IMR-90 (cell line): ENCODE results near the gene RUNX3. TPM values are rescaled to one million over a fixed set of nuclear protein-coding genes. Genes with fewer than 3 reads are reported as not detected.

ENCODE experiments used
- ATAC-seq: fragments of 200-7000 bp; cut with Tn5 transposase; 2 replicates; pipeline ENCODE4 v1.9.1; 2020; ENCODE audit warnings: low read depth, mild to moderate bottlenecking, moderate library complexity
- BruUV-seq: library from RNA; stranded (reverse); fragments of 400-500 nt; replicated peaks from 2 replicates; lab custom pipeline; 2021; lab: Mats Ljungman, UMichigan
- CTCF ChIA-PET: fragments of 300-600 bp; formaldehyde crosslinking; extraction: SDS; loops from one replicate; lab custom pipeline; 2021; ENCODE audit warnings: antibody characterized with exemption; lab: Yijun Ruan, JAX
- POLR2A ChIA-PET: fragments of 300-600 bp; sonication (Branson Sonifier 250); formaldehyde crosslinking; loops from one replicate; lab custom pipeline; 2022; ENCODE audit warnings: antibody characterized with exemption; ENCODE audit not compliant: unreplicated experiment; lab: Charles Lee
- DNase-seq: peaks from one replicate; pipeline ENCODE4 v3.0.0; 2013
- H2AFZ ChIP-seq: replicated peaks from 2 replicates; pipeline ENCODE3; 2013; ENCODE audit warnings: low read length, mild to moderate bottlenecking; ENCODE audit not compliant: poor library complexity
- H2AK5ac ChIP-seq: 2 replicates; pipeline ENCODE4 v1.6.1; 2013; ENCODE audit warnings: low read depth, low read length, inconsistent platforms
- H2AK9ac ChIP-seq: replicated peaks from 2 replicates; pipeline ENCODE3; 2013; ENCODE audit warnings: mild to moderate bottlenecking, low read depth, low read length, moderate library complexity; ENCODE audit not compliant: poor library complexity
- H2BK120ac ChIP-seq: 2 replicates; pipeline ENCODE4 v1.6.1; 2013; ENCODE audit warnings: low read depth, low read length, inconsistent platforms
- H2BK15ac ChIP-seq: 3 replicates; pipeline ENCODE4 v1.6.1; 2013; ENCODE audit warnings: low read depth, low read length, inconsistent platforms
- H2BK20ac ChIP-seq: 2 replicates; pipeline ENCODE4 v1.6.1; 2013; ENCODE audit warnings: low read depth, mild to moderate bottlenecking, inconsistent platforms, low read length, moderate library complexity
- H2BK5ac ChIP-seq: 2 replicates; pipeline ENCODE4 v1.6.1; 2013; ENCODE audit warnings: mild to moderate bottlenecking, low read depth, low read length, inconsistent platforms; ENCODE audit not compliant: poor library complexity, severe bottlenecking
- H3K14ac ChIP-seq: replicated peaks from 2 replicates; pipeline ENCODE4 v1.6.1; 2013; ENCODE audit warnings: low read depth, low read length, inconsistent platforms
- H3K18ac ChIP-seq: 2 replicates; pipeline ENCODE4 v1.6.1; 2013; ENCODE audit warnings: low read depth, low read length, control low read depth
- H3K23ac ChIP-seq: 2 replicates; pipeline ENCODE4 v1.6.1; 2013; ENCODE audit warnings: low read depth, low read length, inconsistent platforms
- H3K27ac ChIP-seq: 2 replicates; pipeline ENCODE4 v1.5.1; 2013; ENCODE audit warnings: mild to moderate bottlenecking, control low read depth, low read length; ENCODE audit not compliant: insufficient read depth
- H3K27me3 ChIP-seq: 2 replicates; pipeline ENCODE4 v1.6.1; 2013; ENCODE audit warnings: low read length; ENCODE audit not compliant: control insufficient read depth, insufficient read depth
- H3K36me3 ChIP-seq: 2 replicates; pipeline ENCODE4 v1.6.1; 2013; ENCODE audit warnings: low read length, mixed read lengths; ENCODE audit not compliant: control insufficient read depth, insufficient read depth
- H3K4ac ChIP-seq: 2 replicates; pipeline ENCODE4 v1.6.1; 2013; ENCODE audit warnings: low read depth, low read length, inconsistent platforms
- H3K4me1 ChIP-seq: 2 replicates; pipeline ENCODE4 v1.6.1; 2013; ENCODE audit warnings: low read length, mixed read lengths; ENCODE audit not compliant: control insufficient read depth, insufficient read depth
- H3K4me2 ChIP-seq: 2 replicates; pipeline ENCODE4 v1.6.1; 2013; ENCODE audit warnings: low read depth, mild to moderate bottlenecking, control low read depth, low read length, moderate library complexity
- H3K4me3 ChIP-seq: 2 replicates; pipeline ENCODE4 v1.5.1; 2013; ENCODE audit warnings: low read depth, mild to moderate bottlenecking, control low read depth, low read length, moderate library complexity; ENCODE audit not compliant: insufficient read depth
- H3K56ac ChIP-seq: 2 replicates; pipeline ENCODE4 v1.6.1; 2013; ENCODE audit warnings: low read length, inconsistent platforms; ENCODE audit not compliant: insufficient read depth; ENCODE audit errors: extremely low read depth
- H3K79me1 ChIP-seq, 2 experiments: 2 replicates each; pipeline ENCODE4 v1.6.1; 2013; ENCODE audit warnings: low read length in 2 of 2, inconsistent platforms in 1 of 2, low read depth in 1 of 2
- H3K9ac ChIP-seq: 2 replicates; pipeline ENCODE4 v1.6.1; 2013; ENCODE audit warnings: low read depth, low read length, control low read depth
- H3K9me1 ChIP-seq: 2 replicates; pipeline ENCODE4 v1.6.1; 2013; ENCODE audit warnings: low read length, inconsistent platforms; ENCODE audit not compliant: insufficient read depth
- H3K9me3 ChIP-seq: 2 replicates; pipeline ENCODE4 v1.6.1; 2013; ENCODE audit warnings: low read length; ENCODE audit not compliant: control insufficient read depth, insufficient read depth
- H4K20me1 ChIP-seq: 2 replicates; pipeline ENCODE4 v1.6.1; 2013; ENCODE audit warnings: low read length, inconsistent platforms; ENCODE audit not compliant: insufficient read depth
- H4K5ac ChIP-seq: 2 replicates; pipeline ENCODE4 v1.6.1; 2013; ENCODE audit warnings: mild to moderate bottlenecking, low read depth, low read length, control low read depth
- H4K8ac ChIP-seq, 2 experiments: 2 replicates each; pipeline ENCODE4 v1.6.1; 2013; ENCODE audit warnings: low read depth in 2 of 2, low read length in 2 of 2, control low read depth in 1 of 2, inconsistent platforms in 1 of 2
- H4K91ac ChIP-seq: 2 replicates; pipeline ENCODE4 v1.6.1; 2013; ENCODE audit warnings: low read depth, low read length, inconsistent platforms; ENCODE audit not compliant: insufficient read depth
- CEBPB ChIP-seq: IDR thresholded peaks from 2 replicates; pipeline ENCODE4 v1.6.1; 2012; ENCODE audit warnings: low read depth, low read length, improper control_type of control experiment
- CHD1 ChIP-seq: IDR thresholded peaks from 2 replicates; pipeline ENCODE4 v1.6.1; 2012; ENCODE audit warnings: low read depth, low read length, improper control_type of control experiment
- FOS ChIP-seq: fragments of 150-350 bp; IDR thresholded peaks from 2 replicates; pipeline ENCODE4 v1.6.1; 2016; ENCODE audit warnings: low read depth, low read length
- MAZ ChIP-seq: IDR thresholded peaks from 2 replicates; pipeline ENCODE4 v1.6.1; 2012; ENCODE audit warnings: low read depth, mild to moderate bottlenecking, low read length, improper control_type of control experiment, moderate library complexity, borderline replicate concordance
- NFE2L2 ChIP-seq: fragments of 150-350 bp; IDR thresholded peaks from 2 replicates; pipeline ENCODE4 v1.6.1; 2016; ENCODE audit warnings: low read depth, mild to moderate bottlenecking, low read length
- POLR2A ChIP-seq: IDR thresholded peaks from 2 replicates; pipeline ENCODE4 v1.6.1; 2012; ENCODE audit warnings: mild to moderate bottlenecking, low read depth, low read length
- RAD21 ChIP-seq: IDR thresholded peaks from 2 replicates; pipeline ENCODE4 v1.6.1; 2012; ENCODE audit warnings: low read length, improper control_type of control experiment
- RCOR1 ChIP-seq: IDR thresholded peaks from 2 replicates; pipeline ENCODE4 v1.6.1; 2012; ENCODE audit warnings: mild to moderate bottlenecking, low read length, improper control_type of control experiment; ENCODE audit not compliant: insufficient replicate concordance
- RFX5 ChIP-seq: IDR thresholded peaks from 2 replicates; pipeline ENCODE4 v1.8.0; 2012; ENCODE audit warnings: low read depth, mild to moderate bottlenecking, low read length, moderate library complexity
- SMC3 ChIP-seq: fragments of 150-350 bp; IDR thresholded peaks from 2 replicates; pipeline ENCODE4 v1.6.1; 2016; ENCODE audit warnings: low read depth, mild to moderate bottlenecking, antibody characterized with exemption, low read length, moderate library complexity
- WGBS, 2 experiments: methylation state at CpG; one replicate each; pipeline versions ENCODE4 v1.1.5 to v1.1.7; 2013; ENCODE audit warnings: missing lambda C conversion rate in 2 of 2; ENCODE audit not compliant: insufficient read length in 1 of 2; ENCODE audit errors: extremely low coverage in 2 of 2; 5-methylcytosine and 5-hydroxymethylcytosine counted together
- dilution Hi-C: fragments of 300-500 bp; cut with HindIII; formaldehyde crosslinking; loops from one replicate; pipeline ENCODE4 v1.14.3; 2018; ENCODE audit warnings: low sequenced_read_pairs; ENCODE audit not compliant: unreplicated experiment
- in situ Hi-C: fragments of 300-500 bp; cut with MboI; formaldehyde crosslinking; loops from 3 replicates; pipeline ENCODE4 v1.14.3; 2019; ENCODE audit warnings: low sequenced_read_pairs, inconsistent platforms, mixed read lengths
- intact Hi-C: fragments of 100-400 bp; cut with micrococcal nuclease; formaldehyde crosslinking; loops from 2 replicates; pipeline ENCODE4 v1.10.0; 2022
- polyA plus RNA-seq, 3 experiments: library from polyadenylated mRNA; depleted of rRNA; stranded (reverse); fragments of >200 nt; gene quantifications; 2 replicates each; pipeline ENCODE4 v1.2.3, GENCODE V29; 2012; ENCODE audit warnings: low replicate concordance in 1 of 3
- total RNA-seq: library from RNA; depleted of rRNA; stranded (reverse); fragments of >200 nt; gene quantifications from 2 replicates; pipeline ENCODE4 v1.2.3, GENCODE V29; 2012
- TF ChIP-seq, protein P1 (sequence below): fragments of 150-350 bp; IDR thresholded peaks from 2 replicates; pipeline ENCODE4 v1.6.1; 2017; ENCODE audit warnings: mild to moderate bottlenecking, antibody characterized with exemption, low read length, low read depth
- TF ChIP-seq, protein P2 (sequence below): conservative IDR thresholded peaks from 2 replicates; pipeline ENCODE4 v1.5.1; 2012; ENCODE audit warnings: mild to moderate bottlenecking, low read depth, low read length, improper control_type of control experiment

RUNX3 gene
- total and polyA plus RNA-seq, 2 of the 4 experiments (the other 2 are of a cell fraction) = 0.07 TPM; not detected in 1

DNA sequence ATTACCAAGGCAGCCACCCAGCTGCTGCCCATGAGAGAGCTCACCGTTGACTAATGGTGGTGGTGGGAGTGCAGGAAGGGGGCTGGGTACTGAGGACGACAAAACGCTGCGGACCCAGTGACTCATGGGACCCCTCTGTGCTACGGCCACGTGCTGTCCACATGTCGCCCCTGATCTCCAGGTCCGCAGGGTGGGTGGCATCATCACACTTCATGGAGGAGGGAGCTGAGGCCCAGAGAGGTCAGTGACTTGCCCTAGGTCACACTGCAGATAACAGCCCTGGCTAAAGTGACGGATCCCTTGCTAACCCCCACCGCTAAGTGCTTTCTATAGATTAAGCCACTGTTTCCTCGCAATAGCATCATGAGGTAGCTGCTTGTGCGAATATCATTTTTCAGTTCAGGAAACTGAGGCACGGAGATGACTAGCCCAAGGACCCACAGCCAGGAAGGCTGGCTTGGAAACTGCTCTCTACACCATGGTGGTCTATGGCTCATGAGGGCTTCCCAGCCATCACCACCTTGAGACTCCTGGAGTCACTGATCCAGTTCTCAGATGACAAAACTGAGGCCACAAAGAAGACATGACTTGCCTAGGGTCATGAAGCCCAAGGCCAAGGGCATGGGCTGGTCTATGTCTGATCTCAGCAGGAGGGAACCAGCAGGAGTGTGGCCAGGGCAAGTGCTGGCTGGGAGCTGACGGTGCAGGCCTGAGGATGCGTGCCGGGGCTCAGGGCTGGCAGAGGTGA is 12.6 kb downstream of the RUNX3 start:
- dilution Hi-C loops (no loop called here), in situ Hi-C loops (no loop called here), intact Hi-C loops (no loop called here)
- Histone ChIP-seq H3K23ac (no peak overlapping the region), H3K4me1 (peaks cover 4% of the 10 kb centered on the region; the same call in 1 of the 2 replicates), H3K36me3 (no peaks in the 10 kb centered on the region), H3K9ac (no peak overlapping the region), H2AK9ac (no peak overlapping the region), H2BK15ac (no peak overlapping the region), H3K4me3 (no peak overlapping the region), H3K79me1 (no peaks in the 10 kb centered on the region), H3K18ac (no peak overlapping the region), H3K4me2 (no peak overlapping the region), H2BK120ac (no peak overlapping the region), H2BK5ac (no peak overlapping the region), H2AK5ac (no peak overlapping the region; the same call in 1 of the 2 replicates), H3K56ac (no peak overlapping the region), H3K14ac (no peak overlapping the region), H4K8ac (no peak overlapping the region), H4K20me1 (no peaks in the 10 kb centered on the region), H4K5ac (no peak overlapping the region), H4K91ac (no peak overlapping the region), H3K4ac (no peak overlapping the region), H3K9me1 (no peaks in the 10 kb centered on the region), H3K9me3 (no peaks in the 10 kb centered on the region), H3K27ac (no peak overlapping the region), H2BK20ac (no peak overlapping the region), H3K27me3 (peaks cover 8% of the 10 kb centered on the region; the same call in 1 of the 2 replicates), H2AFZ (peak overlapping the region; percentile 67)
- ChIA-PET CTCF (no interaction called here), POLR2A (no interaction called here)
- WGBS, 2 experiments = 82% methylated on average over 14 of the region's 16 CpGs; no CpG with 5 or more reads in 1 of the 2 experiments
- DNase-seq (no peak), ATAC-seq (no peak)
- no TSS peak for BruUV-seq
- TF ChIP-seq, protein P1, sequence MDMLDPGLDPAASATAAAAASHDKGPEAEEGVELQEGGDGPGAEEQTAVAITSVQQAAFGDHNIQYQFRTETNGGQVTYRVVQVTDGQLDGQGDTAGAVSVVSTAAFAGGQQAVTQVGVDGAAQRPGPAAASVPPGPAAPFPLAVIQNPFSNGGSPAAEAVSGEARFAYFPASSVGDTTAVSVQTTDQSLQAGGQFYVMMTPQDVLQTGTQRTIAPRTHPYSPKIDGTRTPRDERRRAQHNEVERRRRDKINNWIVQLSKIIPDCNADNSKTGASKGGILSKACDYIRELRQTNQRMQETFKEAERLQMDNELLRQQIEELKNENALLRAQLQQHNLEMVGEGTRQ = no peak
- no peak for TF ChIP-seq NFE2L2
- no peak for TF ChIP-seq RCOR1
- TF ChIP-seq POLR2A = no peak
- no peak for TF ChIP-seq MAZ
- no peak for TF ChIP-seq CHD1
- no peak for TF ChIP-seq RFX5
- TF ChIP-seq CEBPB = no peak
- TF ChIP-seq, protein P2, sequence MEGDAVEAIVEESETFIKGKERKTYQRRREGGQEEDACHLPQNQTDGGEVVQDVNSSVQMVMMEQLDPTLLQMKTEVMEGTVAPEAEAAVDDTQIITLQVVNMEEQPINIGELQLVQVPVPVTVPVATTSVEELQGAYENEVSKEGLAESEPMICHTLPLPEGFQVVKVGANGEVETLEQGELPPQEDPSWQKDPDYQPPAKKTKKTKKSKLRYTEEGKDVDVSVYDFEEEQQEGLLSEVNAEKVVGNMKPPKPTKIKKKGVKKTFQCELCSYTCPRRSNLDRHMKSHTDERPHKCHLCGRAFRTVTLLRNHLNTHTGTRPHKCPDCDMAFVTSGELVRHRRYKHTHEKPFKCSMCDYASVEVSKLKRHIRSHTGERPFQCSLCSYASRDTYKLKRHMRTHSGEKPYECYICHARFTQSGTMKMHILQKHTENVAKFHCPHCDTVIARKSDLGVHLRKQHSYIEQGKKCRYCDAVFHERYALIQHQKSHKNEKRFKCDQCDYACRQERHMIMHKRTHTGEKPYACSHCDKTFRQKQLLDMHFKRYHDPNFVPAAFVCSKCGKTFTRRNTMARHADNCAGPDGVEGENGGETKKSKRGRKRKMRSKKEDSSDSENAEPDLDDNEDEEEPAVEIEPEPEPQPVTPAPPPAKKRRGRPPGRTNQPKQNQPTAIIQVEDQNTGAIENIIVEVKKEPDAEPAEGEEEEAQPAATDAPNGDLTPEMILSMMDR = no peak
- no peak for TF ChIP-seq SMC3
- no peak for TF ChIP-seq FOS
- TF ChIP-seq RAD21 = no peak
